IMR-90 (cell line): ENCODE data around the gene CTBP2. TPM values are rescaled to one million over a fixed set of nuclear protein-coding genes. Genes with fewer than 3 reads are reported as not detected.

ENCODE experiments used
- ATAC-seq: fragments of 200-7000 bp; cut with Tn5 transposase; 2 replicates; pipeline ENCODE4 v1.9.1; 2020; ENCODE audit warnings: low read depth, mild to moderate bottlenecking, moderate library complexity
- BruUV-seq: library from RNA; stranded (reverse); fragments of 400-500 nt; replicated peaks from 2 replicates; lab custom pipeline; 2021; lab: Mats Ljungman, UMichigan
- CTCF ChIA-PET: fragments of 300-600 bp; formaldehyde crosslinking; extraction: SDS; loops from one replicate; lab custom pipeline; 2021; ENCODE audit warnings: antibody characterized with exemption; lab: Yijun Ruan, JAX
- POLR2A ChIA-PET: fragments of 300-600 bp; sonication (Branson Sonifier 250); formaldehyde crosslinking; loops from one replicate; lab custom pipeline; 2022; ENCODE audit warnings: antibody characterized with exemption; ENCODE audit not compliant: unreplicated experiment; lab: Charles Lee
- DNase-seq: peaks from one replicate; pipeline ENCODE4 v3.0.0; 2013
- H2AFZ ChIP-seq: replicated peaks from 2 replicates; pipeline ENCODE3; 2013; ENCODE audit warnings: low read length, mild to moderate bottlenecking; ENCODE audit not compliant: poor library complexity
- H2AK5ac ChIP-seq: 2 replicates; pipeline ENCODE4 v1.6.1; 2013; ENCODE audit warnings: low read depth, low read length, inconsistent platforms
- H2AK9ac ChIP-seq: replicated peaks from 2 replicates; pipeline ENCODE3; 2013; ENCODE audit warnings: mild to moderate bottlenecking, low read depth, low read length, moderate library complexity; ENCODE audit not compliant: poor library complexity
- H2BK120ac ChIP-seq: 2 replicates; pipeline ENCODE4 v1.6.1; 2013; ENCODE audit warnings: low read depth, low read length, inconsistent platforms
- H2BK15ac ChIP-seq: 3 replicates; pipeline ENCODE4 v1.6.1; 2013; ENCODE audit warnings: low read depth, low read length, inconsistent platforms
- H2BK20ac ChIP-seq: 2 replicates; pipeline ENCODE4 v1.6.1; 2013; ENCODE audit warnings: low read depth, mild to moderate bottlenecking, inconsistent platforms, low read length, moderate library complexity
- H2BK5ac ChIP-seq: 2 replicates; pipeline ENCODE4 v1.6.1; 2013; ENCODE audit warnings: mild to moderate bottlenecking, low read depth, low read length, inconsistent platforms; ENCODE audit not compliant: poor library complexity, severe bottlenecking
- H3K14ac ChIP-seq: replicated peaks from 2 replicates; pipeline ENCODE4 v1.6.1; 2013; ENCODE audit warnings: low read depth, low read length, inconsistent platforms
- H3K18ac ChIP-seq: 2 replicates; pipeline ENCODE4 v1.6.1; 2013; ENCODE audit warnings: low read depth, low read length, control low read depth
- H3K23ac ChIP-seq: 2 replicates; pipeline ENCODE4 v1.6.1; 2013; ENCODE audit warnings: low read depth, low read length, inconsistent platforms
- H3K27ac ChIP-seq: 2 replicates; pipeline ENCODE4 v1.5.1; 2013; ENCODE audit warnings: mild to moderate bottlenecking, control low read depth, low read length; ENCODE audit not compliant: insufficient read depth
- H3K27me3 ChIP-seq: 2 replicates; pipeline ENCODE4 v1.6.1; 2013; ENCODE audit warnings: low read length; ENCODE audit not compliant: control insufficient read depth, insufficient read depth
- H3K36me3 ChIP-seq: 2 replicates; pipeline ENCODE4 v1.6.1; 2013; ENCODE audit warnings: low read length, mixed read lengths; ENCODE audit not compliant: control insufficient read depth, insufficient read depth
- H3K4ac ChIP-seq: 2 replicates; pipeline ENCODE4 v1.6.1; 2013; ENCODE audit warnings: low read depth, low read length, inconsistent platforms
- H3K4me1 ChIP-seq: 2 replicates; pipeline ENCODE4 v1.6.1; 2013; ENCODE audit warnings: low read length, mixed read lengths; ENCODE audit not compliant: control insufficient read depth, insufficient read depth
- H3K4me2 ChIP-seq: 2 replicates; pipeline ENCODE4 v1.6.1; 2013; ENCODE audit warnings: low read depth, mild to moderate bottlenecking, control low read depth, low read length, moderate library complexity
- H3K4me3 ChIP-seq: 2 replicates; pipeline ENCODE4 v1.5.1; 2013; ENCODE audit warnings: low read depth, mild to moderate bottlenecking, control low read depth, low read length, moderate library complexity; ENCODE audit not compliant: insufficient read depth
- H3K56ac ChIP-seq: 2 replicates; pipeline ENCODE4 v1.6.1; 2013; ENCODE audit warnings: low read length, inconsistent platforms; ENCODE audit not compliant: insufficient read depth; ENCODE audit errors: extremely low read depth
- H3K79me1 ChIP-seq, 2 experiments: 2 replicates each; pipeline ENCODE4 v1.6.1; 2013; ENCODE audit warnings: low read length in 2 of 2, inconsistent platforms in 1 of 2, low read depth in 1 of 2
- H3K9ac ChIP-seq: 2 replicates; pipeline ENCODE4 v1.6.1; 2013; ENCODE audit warnings: low read depth, low read length, control low read depth
- H3K9me1 ChIP-seq: 2 replicates; pipeline ENCODE4 v1.6.1; 2013; ENCODE audit warnings: low read length, inconsistent platforms; ENCODE audit not compliant: insufficient read depth
- H3K9me3 ChIP-seq: 2 replicates; pipeline ENCODE4 v1.6.1; 2013; ENCODE audit warnings: low read length; ENCODE audit not compliant: control insufficient read depth, insufficient read depth
- H4K20me1 ChIP-seq: 2 replicates; pipeline ENCODE4 v1.6.1; 2013; ENCODE audit warnings: low read length, inconsistent platforms; ENCODE audit not compliant: insufficient read depth
- H4K5ac ChIP-seq: 2 replicates; pipeline ENCODE4 v1.6.1; 2013; ENCODE audit warnings: mild to moderate bottlenecking, low read depth, low read length, control low read depth
- H4K8ac ChIP-seq, 2 experiments: 2 replicates each; pipeline ENCODE4 v1.6.1; 2013; ENCODE audit warnings: low read depth in 2 of 2, low read length in 2 of 2, control low read depth in 1 of 2, inconsistent platforms in 1 of 2
- H4K91ac ChIP-seq: 2 replicates; pipeline ENCODE4 v1.6.1; 2013; ENCODE audit warnings: low read depth, low read length, inconsistent platforms; ENCODE audit not compliant: insufficient read depth
- BHLHE40 ChIP-seq: fragments of 150-350 bp; IDR thresholded peaks from 2 replicates; pipeline ENCODE4 v1.6.1; 2016; ENCODE audit warnings: mild to moderate bottlenecking, low read depth, low read length
- CHD1 ChIP-seq: IDR thresholded peaks from 2 replicates; pipeline ENCODE4 v1.6.1; 2012; ENCODE audit warnings: low read depth, low read length, improper control_type of control experiment
- FOS ChIP-seq: fragments of 150-350 bp; IDR thresholded peaks from 2 replicates; pipeline ENCODE4 v1.6.1; 2016; ENCODE audit warnings: low read depth, low read length
- POLR2A ChIP-seq: IDR thresholded peaks from 2 replicates; pipeline ENCODE4 v1.6.1; 2012; ENCODE audit warnings: mild to moderate bottlenecking, low read depth, low read length
- RCOR1 ChIP-seq: IDR thresholded peaks from 2 replicates; pipeline ENCODE4 v1.6.1; 2012; ENCODE audit warnings: mild to moderate bottlenecking, low read length, improper control_type of control experiment; ENCODE audit not compliant: insufficient replicate concordance
- WGBS, 2 experiments: methylation state at CpG; one replicate each; pipeline versions ENCODE4 v1.1.5 to v1.1.7; 2013; ENCODE audit warnings: missing lambda C conversion rate in 2 of 2; ENCODE audit not compliant: insufficient read length in 1 of 2; ENCODE audit errors: extremely low coverage in 2 of 2; 5-methylcytosine and 5-hydroxymethylcytosine counted together
- dilution Hi-C: fragments of 300-500 bp; cut with HindIII; formaldehyde crosslinking; loops from one replicate; pipeline ENCODE4 v1.14.3; 2018; ENCODE audit warnings: low sequenced_read_pairs; ENCODE audit not compliant: unreplicated experiment
- in situ Hi-C: fragments of 300-500 bp; cut with MboI; formaldehyde crosslinking; loops from 3 replicates; pipeline ENCODE4 v1.14.3; 2019; ENCODE audit warnings: low sequenced_read_pairs, inconsistent platforms, mixed read lengths
- intact Hi-C: fragments of 100-400 bp; cut with micrococcal nuclease; formaldehyde crosslinking; loops from 2 replicates; pipeline ENCODE4 v1.10.0; 2022
- polyA plus RNA-seq, 3 experiments: library from polyadenylated mRNA; depleted of rRNA; stranded (reverse); fragments of >200 nt; gene quantifications; 2 replicates each; pipeline ENCODE4 v1.2.3, GENCODE V29; 2012; ENCODE audit warnings: low replicate concordance in 1 of 3
- total RNA-seq: library from RNA; depleted of rRNA; stranded (reverse); fragments of >200 nt; gene quantifications from 2 replicates; pipeline ENCODE4 v1.2.3, GENCODE V29; 2012
- TF ChIP-seq, protein P1 (sequence below): fragments of 150-350 bp; IDR thresholded peaks from 2 replicates; pipeline ENCODE4 v1.6.1; 2017; ENCODE audit warnings: mild to moderate bottlenecking, antibody characterized with exemption, low read length, low read depth

The CTBP2 gene
- total and polyA plus RNA-seq, 2 of the 4 experiments (the other 2 are of a cell fraction): 81.0 to 86.6 TPM

DNA sequence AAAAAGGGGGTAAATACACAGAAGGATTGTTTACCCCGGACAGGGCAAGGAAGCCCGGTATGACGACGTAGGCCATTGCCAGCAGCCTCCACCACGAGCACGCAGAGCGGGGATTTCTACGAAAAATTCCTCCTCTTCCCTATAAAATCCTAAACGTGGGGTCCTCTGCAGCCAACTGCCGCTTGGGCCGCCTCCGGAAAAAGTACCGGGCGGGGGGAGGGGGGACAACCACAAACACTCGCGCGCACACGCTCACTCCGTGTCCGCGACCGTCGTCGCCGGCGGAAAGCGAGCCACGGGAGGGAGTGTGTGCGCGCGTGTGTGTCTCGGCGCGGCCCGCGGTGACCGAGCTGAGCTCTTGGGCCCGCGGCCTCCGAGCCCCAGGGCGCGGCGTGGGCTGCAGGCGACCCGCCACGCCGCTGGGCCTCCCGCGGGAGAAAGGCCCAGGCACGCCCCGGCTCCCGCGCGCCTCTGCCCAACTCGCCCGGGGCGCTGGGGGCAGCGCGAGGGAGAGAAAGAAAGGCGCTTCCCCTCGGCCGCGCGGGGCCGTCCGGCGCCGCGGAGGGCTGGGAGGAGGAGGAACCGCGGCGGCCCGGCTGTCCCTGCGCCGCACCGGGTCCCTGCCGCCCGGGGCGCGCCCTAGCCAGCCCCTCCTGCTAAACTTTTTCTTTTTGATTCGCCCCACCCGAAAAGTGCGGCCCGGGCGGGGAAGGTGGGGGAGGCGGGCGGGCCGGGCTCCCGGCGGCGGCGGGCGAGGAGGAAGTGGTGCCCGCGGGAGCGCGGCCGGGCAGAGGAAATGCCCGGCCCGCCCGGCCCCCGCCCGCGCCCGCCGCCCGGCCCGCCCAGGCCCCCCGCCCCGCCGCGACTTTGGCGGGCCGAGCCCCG is 1.5 kb downstream of the CTBP2 start:
- Histone ChIP-seq H3K36me3 (no peaks in the 10 kb centered on the region), H2BK15ac (no peak overlapping the region), H3K4me3 (peak overlapping the region; percentile 93), H4K91ac (peak overlapping the region; percentile 25; the same call in 1 of the 2 replicates), H3K9me1 (peaks cover 8% of the 10 kb centered on the region), H3K27ac (peak overlapping the region; percentile 82), H4K20me1 (peaks cover 45% of the 10 kb centered on the region), H3K79me1 (peaks cover 0 to 14% of the 10 kb centered on the region in 2 experiments), H3K14ac (peak overlapping the region; percentile 70), H2AK5ac (0 out of 2 replicates have a peak overlapping the region, but pooled peaks have one; percentile 38), H3K4me2 (peak overlapping the region; percentile 63), H2BK5ac (peak overlapping the region; percentile 90), H3K27me3 (no peaks in the 10 kb centered on the region), H2AK9ac (peak overlapping the region; percentile 78), H3K9me3 (no peaks in the 10 kb centered on the region), H3K4ac (peak overlapping the region; percentile 63), H3K23ac (peak overlapping the region; percentile 94; the same call in 1 of the 2 replicates), H4K8ac (peak overlapping the region in 1 of 2 experiments; percentile 40; a peak in 2 of 4 replicates), H4K5ac (no peak overlapping the region), H2AFZ (peak overlapping the region; percentile 86), H3K9ac (peak overlapping the region; percentile 74), H3K56ac (peak overlapping the region; percentile 37), H3K4me1 (peaks cover 18% of the 10 kb centered on the region), H2BK120ac (no peak overlapping the region; the same call in 1 of the 2 replicates), H3K18ac (0 out of 2 replicates have a peak overlapping the region, but pooled peaks have one; percentile 0), H2BK20ac (no peak overlapping the region)
- ChIA-PET CTCF (no interaction called here), POLR2A (no interaction called here)
- BruUV-seq: no TSS peak
- ATAC-seq: peak; percentile 9
- dilution Hi-C loops: no loop called here
- in situ Hi-C loops: loop anchor here (10.0 kb wide), 1 partner anchor 104 kb away; no protein-coding TSS in a partner anchor
- intact Hi-C loops: loop anchor here (1.0 to 5.0 kb wide), 3 partner anchors 162 to 559 kb away; no protein-coding TSS in a partner anchor
- peak; percentile 54 for DNase-seq
- WGBS, 2 experiments: 0% methylated on average over 36 of the region's 115 CpGs; no CpG with 5 or more reads in 1 of the 2 experiments
- peak; percentile 39 for TF ChIP-seq POLR2A
- TF ChIP-seq BHLHE40: 0 out of 2 replicates have a peak, but pooled peaks have one; percentile 11
- TF ChIP-seq FOS: no peak
- TF ChIP-seq CHD1: peak; percentile 85; the same call in 1 of the 2 replicates
- TF ChIP-seq RCOR1: no peak
- TF ChIP-seq, protein P1, sequence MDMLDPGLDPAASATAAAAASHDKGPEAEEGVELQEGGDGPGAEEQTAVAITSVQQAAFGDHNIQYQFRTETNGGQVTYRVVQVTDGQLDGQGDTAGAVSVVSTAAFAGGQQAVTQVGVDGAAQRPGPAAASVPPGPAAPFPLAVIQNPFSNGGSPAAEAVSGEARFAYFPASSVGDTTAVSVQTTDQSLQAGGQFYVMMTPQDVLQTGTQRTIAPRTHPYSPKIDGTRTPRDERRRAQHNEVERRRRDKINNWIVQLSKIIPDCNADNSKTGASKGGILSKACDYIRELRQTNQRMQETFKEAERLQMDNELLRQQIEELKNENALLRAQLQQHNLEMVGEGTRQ: no peak
